Measurements from ENCODE around the gene HCAR3. TPM values are rescaled to one million over a fixed set of nuclear protein-coding genes. Genes with fewer than 3 reads are reported as not detected.

HCAR3 gene
- total and polyA plus RNA-seq, 2 of the 8 experiments (the other 6 are each of a cell fraction or from before 2014, with no cell fraction given) = not detected

GRCh38 chr12:122740351-122740750 lies 23.7 kb upstream of the HCAR3 start:
- Histone ChIP-seq H4K8ac (ENCODE audit: extremely low read depth, insufficient read depth, low read length) (no peak overlapping the region), H3K18ac (ENCODE audit: extremely low read depth, low read length) (no peak overlapping the region), H3K27me3 (replicated peaks in 1 of 4; ENCODE audit: control insufficient read depth in 3 of 4, extremely low read depth in 1 of 4, insufficient read depth in 3 of 4, low read length in 3 of 4) (no peaks in the 10 kb centered on the region), H2BK15ac (ENCODE audit: low read length) (no peak overlapping the region), H2BK12ac (ENCODE audit: low read depth, low read length) (no peak overlapping the region), H4K20me1 (replicated peaks in 1 of 2; ENCODE audit: control insufficient read depth in 1 of 2, insufficient read depth in 2 of 2, low read length in 2 of 2) (no peaks in the 10 kb centered on the region), H3K4me1 (replicated peaks in 1 of 4; ENCODE audit: control insufficient read depth in 3 of 4, insufficient read depth in 4 of 4, low read length in 3 of 4) (no peaks in the 10 kb centered on the region), H3K23me2 (ENCODE audit: low read depth, low read length) (no peaks in the 10 kb centered on the region), H3K56ac (replicated peaks; ENCODE audit: insufficient read length, low read depth, low read length) (no peak overlapping the region), H4K5ac (ENCODE audit: insufficient read length, low read depth, low read length) (no peak overlapping the region), H3K9ac (replicated peaks in 1 of 4; ENCODE audit: extremely low read depth in 1 of 4, low read depth in 3 of 4, low read length in 3 of 4) (no peak overlapping the region), H3K14ac (ENCODE audit: insufficient read length) (no peak overlapping the region), H2BK5ac (ENCODE audit: low read depth, low read length) (no peak overlapping the region), H2AK5ac (ENCODE audit: low read depth, low read length) (no peak overlapping the region), H3K27ac (ENCODE audit: low read depth, low read length) (no peak overlapping the region), H2BK20ac (ENCODE audit: low read length) (no peak overlapping the region), H3K36me3 (ENCODE audit: control insufficient read depth in 2 of 4, insufficient read depth in 4 of 4, low read length in 3 of 4) (no peaks in the 10 kb centered on the region; a peak in 1 of 8 replicates), H2BK120ac (replicated peaks; ENCODE audit: low read depth, low read length) (no peak overlapping the region), H4K91ac (replicated peaks; ENCODE audit: insufficient read length, low read length) (no peak overlapping the region), H2AFZ (ENCODE audit: low read length) (peak overlapping the region; percentile 81; the same call in 1 of the 2 replicates), H3K23ac (ENCODE audit: insufficient read length) (no peak overlapping the region), H3K9me3 (ENCODE audit: insufficient read depth in 2 of 2, low read depth in 1 of 2, low read length in 1 of 2) (no peaks in the 10 kb centered on the region), H3K79me1 (ENCODE audit: low read depth, low read length) (no peaks in the 10 kb centered on the region), H3K79me2 (ENCODE audit: control insufficient read depth in 1 of 2, insufficient read depth in 2 of 2, low read length in 2 of 2) (no peaks in the 10 kb centered on the region), H3K4me3 (ENCODE audit: extremely low read depth in 1 of 4, insufficient read depth in 2 of 4, low read depth in 3 of 4, low read length in 4 of 4) (no peak overlapping the region), H3K4ac (replicated peaks; ENCODE audit: insufficient read length, low read depth, low read length) (no peak overlapping the region), H3K4me2 (ENCODE audit: insufficient read depth in 1 of 2, low read depth in 2 of 2, low read length in 2 of 2) (no peak overlapping the region)
- DNase-seq (ENCODE audit: low read depth in 1 of 2, low spot score in 2 of 2) (no peak), FAIRE-seq (no peak)
- ChIA-PET POLR2A (ENCODE audit: partially characterized antibody) (no interaction called here), CTCF (ENCODE audit: partially characterized antibody) (interaction anchor here (0.6 kb wide), 1 partner anchor 74 kb away, joined by 4 read pairs; no protein-coding TSS in a partner anchor)
- 92% methylated on average over 7 of the region's 7 CpGs; no CpG with 5 or more reads in 1 of the 2 experiments for WGBS, 2 experiments (ENCODE audit: extremely low coverage in 1 of 2, insufficient coverage in 1 of 2, insufficient read length in 1 of 2, insufficient replicate concordance in 2 of 2, low coverage in 1 of 2, low lambda C conversion rate in 2 of 2, missing lambda C conversion rate in 1 of 2)
- TF ChIP-seq YY1 (IDR thresholded peaks at IDR 0.05; ENCODE audit: low read depth, low read length) (0 out of 2 replicates have a peak, but pooled peaks have one; percentile 16), CBX5 (IDR thresholded peaks at IDR 0.05; ENCODE audit: low read depth, low read length) (no peak), CEBPB (IDR thresholded peaks at IDR 0.05; ENCODE audit: low read depth, low read length) (peak; percentile 93)

Measured in H1 (cell line).